Esophagus squamous epithelium (tissue), 4 donors: ENCODE data around the gene GYG1.

Experiments
- CTCF ChIP-seq, 6 experiments: fragments of 450-650 bp in 4 of 6; fragments of 200-600 bp in 2 of 6; sonication (generic) in 2 of 6; IDR thresholded peaks; one replicate each; pipeline ENCODE4 v1.5.1; 2016 to 2019; ENCODE audit warnings: antibody characterized with exemption in 6 of 6, mild to moderate bottlenecking in 4 of 6, moderate library complexity in 4 of 6
- POLR2A ChIP-seq, 4 donors: fragments of 450-650 bp; IDR thresholded peaks; one replicate each; pipeline ENCODE4 v1.6.1; 2017; ENCODE audit warnings: antibody characterized with exemption in 4 of 4, mild to moderate bottlenecking in 4 of 4, moderate library complexity in 3 of 4

- no peak for TF ChIP-seq CTCF (IDR thresholded peaks at IDR 0.05)
- TF ChIP-seq POLR2A (IDR thresholded peaks at IDR 0.05) = no peak
These were observed 13.3 kb downstream of the GYG1 start for GRCh38 chr3:149004622-149005021.
